ENCODE results near the gene CD164L2. TPM values are rescaled to one million over a fixed set of nuclear protein-coding genes. Genes with fewer than 3 reads are reported as not detected.

The CD164L2 gene
- total RNA-seq, 1 donor from 2014 or later, result not detected

Other genes with a start within 250 kb of the CD164L2 start
- 24.4 TPM for gene SLC9A1, start 228.2 kb downstream of the CD164L2 start, total RNA-seq
- gene WDTC1, start 148.7 kb downstream of the CD164L2 start, total RNA-seq, result 29.2 TPM
- 39.2 TPM for gene TMEM222, start 61.2 kb downstream of the CD164L2 start, total RNA-seq
- gene SYTL1, start 41.3 kb downstream of the CD164L2 start, total RNA-seq, result 1.9 TPM
- 95.0 TPM for gene MAP3K6, start 16.4 kb downstream of the CD164L2 start, total RNA-seq
- 51.9 TPM for gene FCN3, start 8.5 kb downstream of the CD164L2 start, total RNA-seq
- gene GPR3, start 9.3 kb upstream of the CD164L2 start, total RNA-seq, result 0.51 TPM
- 156 TPM for gene WASF2, start 106.8 kb upstream of the CD164L2 start, total RNA-seq
- gene AHDC1, start 220.8 kb upstream of the CD164L2 start, total RNA-seq, result 28.5 TPM